Left ventricle myocardium inferior (tissue), 1 donor: Measurements from ENCODE around the gene DSE. TPM values are rescaled to one million over a fixed set of nuclear protein-coding genes. Genes with fewer than 3 reads are reported as not detected.

ENCODE experiments used
- DNase-seq: peaks from one replicate; pipeline ENCODE4 v3.0.0-alpha.2; 2020
- H3K27ac ChIP-seq: fragments of 200-600 bp; replicated peaks from 2 replicates; pipeline ENCODE4 v1.8.0; 2021
- H3K27me3 ChIP-seq: fragments of 200-600 bp; 2 replicates; pipeline ENCODE4 v1.8.0; 2021; ENCODE audit warnings: low read depth
- H3K36me3 ChIP-seq: fragments of 200-600 bp; 2 replicates; pipeline ENCODE4 v1.8.0; 2021
- H3K4me1 ChIP-seq: fragments of 200-600 bp; 2 replicates; pipeline ENCODE4 v1.8.0; 2021
- H3K4me3 ChIP-seq: fragments of 200-600 bp; 2 replicates; pipeline ENCODE4 v1.8.0; 2021; ENCODE audit warnings: mild to moderate bottlenecking, moderate library complexity
- H3K9me3 ChIP-seq: fragments of 200-600 bp; replicated peaks from 2 replicates; pipeline ENCODE4 v1.8.0; 2021
- CTCF ChIP-seq: fragments of 200-600 bp; IDR thresholded peaks from 2 replicates; pipeline ENCODE4 v1.8.0; 2021; ENCODE audit warnings: antibody characterized with exemption, mild to moderate bottlenecking, borderline replicate concordance
- intact Hi-C: fragments of 100-400 bp; cut with micrococcal nuclease; formaldehyde crosslinking; loops from one replicate; pipeline ENCODE4 v1.11.0; 2022
- total RNA-seq: library from RNA; stranded (reverse); fragmentation: NEBNext Ultra II Directional; extraction: Animal tissue kit (Norgen Biotek cat#: 25700); gene quantifications from one replicate; pipeline ENCODE4 v1.2.1, GENCODE V29; 2021
- donor health status: DM: no; HTN: yes; CAD: no; lungs with severe emphysema.

Gene DSE
- total RNA-seq, 1 donor from 2014 or later: 14.0 TPM

- H3K4me1 ChIP-seq: peaks cover 9% of the 10 kb centered on the region
- no peaks in the 10 kb centered on the region for H3K27me3 ChIP-seq
- no peak for TF ChIP-seq CTCF
- H3K36me3 ChIP-seq: peaks cover 5% of the 10 kb centered on the region
- H3K4me3 ChIP-seq: no peak overlapping the region
- no peaks in the 10 kb centered on the region for H3K9me3 ChIP-seq
- no peak for DNase-seq
- intact Hi-C loops: no loop called here
- no peak overlapping the region for H3K27ac ChIP-seq
These were observed 68.1 kb downstream of the DSE start for GRCh38 chr6:116438590-116439448.

- DNase-seq: no peak
- intact Hi-C loops: no loop called here
- no peak for TF ChIP-seq CTCF
- Histone ChIP-seq H3K9me3 (no peaks in the 10 kb centered on the region), H3K36me3 (peaks cover 5% of the 10 kb centered on the region), H3K4me1 (peaks cover 9% of the 10 kb centered on the region), H3K27me3 (no peaks in the 10 kb centered on the region), H3K27ac (no peak overlapping the region), H3K4me3 (no peak overlapping the region)
These were observed 68.8 kb downstream of the DSE start for GRCh38 chr6:116439522-116440051.

- intact Hi-C loops: no loop called here
- TF ChIP-seq CTCF: no peak
- no peak overlapping the region for H3K27ac ChIP-seq
- H3K36me3 ChIP-seq: no peaks in the 10 kb centered on the region
- DNase-seq: no peak
- H3K27me3 ChIP-seq: no peaks in the 10 kb centered on the region
- peaks cover 9% of the 10 kb centered on the region for H3K4me1 ChIP-seq
- no peak overlapping the region for H3K4me3 ChIP-seq
- no peaks in the 10 kb centered on the region for H3K9me3 ChIP-seq
These were observed 72.4 kb downstream of the DSE start for GRCh38 chr6:116443105-116443504.

GRCh38 chr6:116444092-116444491 is 73.3 kb downstream of the DSE start:
- Histone ChIP-seq H3K36me3 (no peaks in the 10 kb centered on the region), H3K4me3 (no peak overlapping the region), H3K27me3 (no peaks in the 10 kb centered on the region), H3K27ac (no peak overlapping the region), H3K4me1 (peaks cover 2% of the 10 kb centered on the region), H3K9me3 (no peaks in the 10 kb centered on the region)
- peak; percentile 63 for TF ChIP-seq CTCF
- intact Hi-C loops: no loop called here
- no peak for DNase-seq

- H3K4me1 ChIP-seq: no peaks in the 10 kb centered on the region
- no peaks in the 10 kb centered on the region for H3K36me3 ChIP-seq
- no peak overlapping the region for H3K27ac ChIP-seq
- intact Hi-C loops: no loop called here
- H3K27me3 ChIP-seq: no peaks in the 10 kb centered on the region
- DNase-seq: no peak
- no peak for TF ChIP-seq CTCF
- H3K4me3 ChIP-seq: no peak overlapping the region
- no peaks in the 10 kb centered on the region for H3K9me3 ChIP-seq
These were observed 73.8 kb downstream of the DSE start for GRCh38 chr6:116444575-116444974.
